T-helper 17 cell (primary cell): ENCODE data around the gene OR3A2. TPM values are rescaled to one million over a fixed set of nuclear protein-coding genes. Genes with fewer than 3 reads are reported as not detected.
"Not testable (repeated sequence)": the region's sequence is repeated elsewhere in the genome, so short reads cannot be mapped to it uniquely, and the experiment has no call there.

Experiments used
- ATAC-seq: fragments of 150-1000 bp; cut with Tn5 transposase; 2 replicates; pipeline ENCODE4 v1.10.0; 2021; ENCODE audit warnings: mild to moderate bottlenecking, moderate library complexity
- DNase-seq, 3 donors: peaks; one replicate each; pipeline versions ENCODE4 v3.0.0 to v3.0.0-alpha.2; 2020 to 2021
- H3K9me3 ChIP-seq: one replicate; pipeline ENCODE4 v1.7.0; 2013; ENCODE audit warnings: low read length, mild to moderate bottlenecking; ENCODE audit not compliant: control insufficient read depth, poor library complexity, severe bottlenecking
- H3K27ac Mint-ChIP-seq: one replicate; pipeline ENCODE4 v1.8.0; 2022; ENCODE audit warnings: mild to moderate bottlenecking, moderate library complexity, mixed read lengths
- H3K27me3 Mint-ChIP-seq: one replicate; pipeline ENCODE4 v1.8.0; 2022; ENCODE audit warnings: mixed read lengths
- H3K36me3 Mint-ChIP-seq: one replicate; pipeline ENCODE4 v1.8.0; 2022; ENCODE audit warnings: low read depth, mixed read lengths
- H3K4me1 Mint-ChIP-seq: one replicate; pipeline ENCODE4 v1.8.0; 2022; ENCODE audit warnings: mild to moderate bottlenecking, mixed read lengths
- H3K4me3 Mint-ChIP-seq: one replicate; pipeline ENCODE4 v1.8.0; 2022; ENCODE audit warnings: mild to moderate bottlenecking, moderate library complexity, mixed read lengths
- total RNA-seq, 4 donors: library from RNA in 2 of 4; stranded (reverse) in 2 of 4; gene quantifications; one replicate each; pipeline ENCODE4 v1.2.3 and lab custom pipeline; 2022 to 2026

OR3A2 gene
- total RNA-seq, 2 donors from 2014 or later = 1.1 TPM

GRCh38 chr17:3381957-3382356, 4.2 kb downstream of the OR3A2 start:
- H3K9me3 ChIP-seq = no peaks in the 10 kb centered on the region
- Mint-ChIP-seq H3K4me3 (no peak overlapping the region), H3K27ac (no peak overlapping the region), H3K27me3 (peaks cover 80% of the 10 kb centered on the region), H3K36me3 (peaks cover 15% of the 10 kb centered on the region), H3K4me1 (peaks cover 9% of the 10 kb centered on the region)
- no peak for ATAC-seq
- DNase-seq = no peak

GRCh38 chr17:3378321-3378720, 7.8 kb downstream of the OR3A2 start:
- Mint-ChIP-seq H3K27me3 (peaks cover 53% of the 10 kb centered on the region), H3K36me3 (peaks cover 13% of the 10 kb centered on the region), H3K4me1 (peaks cover 3% of the 10 kb centered on the region), H3K27ac (no peak overlapping the region), H3K4me3 (no peak overlapping the region)
- H3K9me3 ChIP-seq = no peaks in the 10 kb centered on the region
- no peak for ATAC-seq
- no peak for DNase-seq

- DNase-seq, H3K9me3 ChIP-seq, H3K27ac Mint-ChIP-seq, H3K4me1 Mint-ChIP-seq, H3K36me3 Mint-ChIP-seq, H3K4me3 Mint-ChIP-seq, H3K27me3 Mint-ChIP-seq, ATAC-seq: not testable (repeated sequence)
Measured at GRCh38 chr17:3371167-3371566, 14.9 kb downstream of the OR3A2 start.

GRCh38 chr17:3342782-3343181, 43.3 kb downstream of the OR3A2 start:
- ATAC-seq, H3K4me1 Mint-ChIP-seq, H3K27ac Mint-ChIP-seq, DNase-seq, H3K9me3 ChIP-seq, H3K36me3 Mint-ChIP-seq, H3K27me3 Mint-ChIP-seq, H3K4me3 Mint-ChIP-seq: not testable (repeated sequence)

- no peak overlapping the region for H3K27ac Mint-ChIP-seq
- no peaks in the 10 kb centered on the region for H3K36me3 Mint-ChIP-seq
- ATAC-seq (no peak), DNase-seq (no peak)
- H3K27me3 Mint-ChIP-seq = peaks cover 14% of the 10 kb centered on the region
- no peak overlapping the region for H3K4me3 Mint-ChIP-seq
- H3K4me1 Mint-ChIP-seq = no peaks in the 10 kb centered on the region
- no peaks in the 10 kb centered on the region for H3K9me3 ChIP-seq
Measured at GRCh38 chr17:3335876-3336275, 50.2 kb downstream of the OR3A2 start.

GRCh38 chr17:3318336-3318735, 67.8 kb downstream of the OR3A2 start:
- Mint-ChIP-seq H3K27me3 (peaks cover 16% of the 10 kb centered on the region), H3K36me3 (no peaks in the 10 kb centered on the region), H3K27ac (no peak overlapping the region), H3K4me3 (no peak overlapping the region), H3K4me1 (peaks cover 2% of the 10 kb centered on the region)
- ATAC-seq = no peak
- DNase-seq = no peak
- no peaks in the 10 kb centered on the region for H3K9me3 ChIP-seq

- H3K36me3 Mint-ChIP-seq = no peaks in the 10 kb centered on the region
- H3K4me1 Mint-ChIP-seq = peaks cover 2% of the 10 kb centered on the region
- H3K9me3 ChIP-seq = no peaks in the 10 kb centered on the region
- no peak overlapping the region for H3K4me3 Mint-ChIP-seq
- peaks cover 17% of the 10 kb centered on the region for H3K27me3 Mint-ChIP-seq
- no peak overlapping the region for H3K27ac Mint-ChIP-seq
- ATAC-seq = no peak
- DNase-seq = no peak
Measured at GRCh38 chr17:3316836-3317235, 69.3 kb downstream of the OR3A2 start.

- no peak for ATAC-seq
- no peak overlapping the region for H3K4me3 Mint-ChIP-seq
- H3K9me3 ChIP-seq = no peaks in the 10 kb centered on the region
- no peak overlapping the region for H3K27ac Mint-ChIP-seq
- peaks cover 3% of the 10 kb centered on the region for H3K4me1 Mint-ChIP-seq
- peaks cover 36% of the 10 kb centered on the region for H3K27me3 Mint-ChIP-seq
- H3K36me3 Mint-ChIP-seq = no peaks in the 10 kb centered on the region
- DNase-seq = no peak
Measured at GRCh38 chr17:3308603-3309002, 77.5 kb downstream of the OR3A2 start.

GRCh38 chr17:3298260-3298659, 87.8 kb downstream of the OR3A2 start, which contains the start of gene OR3A1:
Gene OR3A1, minus strand, starts transcription at chr17:3298360. Its CDS starts 5,778 bp downstream, at chr17:3292582.
- H3K27me3 Mint-ChIP-seq = peaks cover 31% of the 10 kb centered on the region
- DNase-seq (no peak), ATAC-seq (no peak)
- no peaks in the 10 kb centered on the region for H3K4me1 Mint-ChIP-seq
- no peaks in the 10 kb centered on the region for H3K9me3 ChIP-seq
- no peak within 1 kb of the TSS for H3K4me3 Mint-ChIP-seq
- H3K27ac Mint-ChIP-seq = no peak within 1 kb of the TSS
- H3K36me3 Mint-ChIP-seq = peaks cover 2% of the 10 kb centered on the region

GRCh38 chr17:3295632-3296031, 90.5 kb downstream of the OR3A2 start:
- H3K27ac Mint-ChIP-seq = no peak overlapping the region
- no peak for ATAC-seq

GRCh38 chr17:3293548-3293947, 92.6 kb downstream of the OR3A2 start:
- H3K4me1 Mint-ChIP-seq, H3K9me3 ChIP-seq, H3K27ac Mint-ChIP-seq, H3K36me3 Mint-ChIP-seq, ATAC-seq, DNase-seq, H3K4me3 Mint-ChIP-seq: not testable (repeated sequence)
- peaks cover 54% of the 10 kb centered on the region for H3K27me3 Mint-ChIP-seq

More at GRCh38 chr17:3295632-3296031, 90.5 kb downstream of the OR3A2 start:
- peaks cover 38% of the 10 kb centered on the region for H3K27me3 Mint-ChIP-seq
- H3K4me1 Mint-ChIP-seq = no peaks in the 10 kb centered on the region
- H3K4me3 Mint-ChIP-seq = no peak overlapping the region
- DNase-seq = no peak
- peaks cover 2% of the 10 kb centered on the region for H3K36me3 Mint-ChIP-seq
- H3K9me3 ChIP-seq = no peaks in the 10 kb centered on the region

- Mint-ChIP-seq H3K4me3 (no peak overlapping the region), H3K27ac (no peak overlapping the region), H3K4me1 (peaks cover 4% of the 10 kb centered on the region), H3K27me3 (peaks cover 20% of the 10 kb centered on the region), H3K36me3 (peaks cover 4% of the 10 kb centered on the region)
- ATAC-seq = no peak
- H3K9me3 ChIP-seq = no peaks in the 10 kb centered on the region
- no peak for DNase-seq
Measured at GRCh38 chr17:3282901-3283300, 103.2 kb downstream of the OR3A2 start.

- no peak for DNase-seq
Measured at GRCh38 chr17:3276126-3276525, 110.0 kb downstream of the OR3A2 start.

GRCh38 chr17:3271072-3271848, 114.8 kb downstream of the OR3A2 start:
- H3K9me3 ChIP-seq = no peaks in the 10 kb centered on the region
- Mint-ChIP-seq H3K4me1 (no peaks in the 10 kb centered on the region), H3K27me3 (peaks cover 6% of the 10 kb centered on the region), H3K27ac (no peak overlapping the region), H3K4me3 (no peak overlapping the region), H3K36me3 (peaks cover 3% of the 10 kb centered on the region)
- DNase-seq (no peak), ATAC-seq (no peak)

More at GRCh38 chr17:3276126-3276525, 110.0 kb downstream of the OR3A2 start:
- H3K27ac Mint-ChIP-seq = no peak overlapping the region
- no peak for ATAC-seq
- H3K9me3 ChIP-seq = no peaks in the 10 kb centered on the region
- H3K4me3 Mint-ChIP-seq = no peak overlapping the region
- no peaks in the 10 kb centered on the region for H3K36me3 Mint-ChIP-seq
- H3K27me3 Mint-ChIP-seq = peaks cover 19% of the 10 kb centered on the region
- no peaks in the 10 kb centered on the region for H3K4me1 Mint-ChIP-seq
